Kidney (tissue), 14 donors: ENCODE results near the gene ESYT2. TPM values are rescaled to one million over a fixed set of nuclear protein-coding genes. Genes with fewer than 3 reads are reported as not detected.
A peak's percentile ranks its signal among the peaks of the same experiment; 100 is the strongest.

Experiments used
- DNase-seq, 5 donors: peaks; one replicate each; pipeline ENCODE4 v3.0.0-alpha.2; 2013 to 2020
- FAIRE-seq: peaks from 2 replicates; lab custom pipeline; 2012; peaks lifted over from hg19 to GRCh38; lab: Jason Lieb, UNC
- H3K27ac ChIP-seq, 2 donors: one replicate each; pipeline ENCODE4 v1.7.0; 2013; ENCODE audit warnings: low read depth in 2 of 2, low read length in 2 of 2, inconsistent platforms in 1 of 2
- H3K27me3 ChIP-seq: one replicate; pipeline ENCODE4 v1.7.1; 2013; ENCODE audit warnings: low read length, inconsistent platforms; ENCODE audit not compliant: control insufficient read depth, insufficient read depth
- H3K36me3 ChIP-seq, 3 donors: one replicate each; pipeline versions ENCODE4 v1.7.0 to v1.7.1; 2013; ENCODE audit warnings: low read length in 3 of 3, control low read depth in 1 of 3, inconsistent platforms in 1 of 3; ENCODE audit not compliant: insufficient read depth in 3 of 3, control insufficient read depth in 2 of 3
- H3K4me1 ChIP-seq, 3 donors: one replicate each; pipeline versions ENCODE4 v1.7.0 to v1.7.1; 2013; ENCODE audit warnings: low read length in 3 of 3, inconsistent platforms in 1 of 3, low read depth in 1 of 3; ENCODE audit not compliant: control insufficient read depth in 2 of 3, insufficient read depth in 2 of 3
- H3K4me3 ChIP-seq, 3 donors: one replicate each; pipeline versions ENCODE4 v1.7.0 to v1.8.1; 2013; ENCODE audit warnings: low read length in 3 of 3, control low read depth in 1 of 3, inconsistent platforms in 1 of 3
- H3K9ac ChIP-seq, 3 donors: one replicate each; pipeline versions ENCODE4 v1.7.0 to v1.7.1; 2013; ENCODE audit warnings: low read length in 3 of 3, control low read depth in 1 of 3, inconsistent platforms in 1 of 3
- H3K9me3 ChIP-seq, 3 donors: one replicate each; pipeline versions ENCODE4 v1.7.0 to v1.7.1; 2013; ENCODE audit warnings: low read length in 3 of 3, control low read depth in 1 of 3, inconsistent platforms in 1 of 3; ENCODE audit not compliant: control insufficient read depth in 2 of 3, insufficient read depth in 1 of 3
- CTCF ChIP-seq: IDR thresholded peaks from 3 replicates; pipeline ENCODE4 v1.5.1; 2012; ENCODE audit warnings: mild to moderate bottlenecking, moderate library complexity, borderline replicate concordance; ENCODE audit not compliant: insufficient read depth; ENCODE audit errors: extremely low read depth
- intact Hi-C: fragments of 100-400 bp; cut with DNase I; formaldehyde crosslinking; loops from one replicate; pipeline ENCODE4 v1.11.1; 2022
- polyA plus RNA-seq: library from polyadenylated mRNA; stranded (reverse); fragments of 350-450 nt; fragmentation: Illumina TruSeq; extraction: RNeasy Lipid Tissue Mini Kit (QIAGEN cat#74804); gene quantifications from one replicate; pipeline ENCODE4 v1.2.3, GENCODE V29; 2014; ENCODE audit warnings: low read depth, low replicate concordance; ENCODE audit not compliant: insufficient read depth
- total RNA-seq: library from RNA; stranded (reverse); fragmentation: NEBNext Ultra II Directional; extraction: Animal tissue kit (Norgen Biotek cat#: 25700); gene quantifications from one replicate; pipeline ENCODE4 v1.2.1, GENCODE V29; 2021
- donor health status: control.
- donor health status: control.
- donor health status: control.
- donor health status: control.
- donor health status: control.
- donor health status: DM: yes; HTN: yes; CAD: no.
- donor health status: Normal renal cell carcinoma (clear cell type).

Gene ESYT2
- total and polyA plus RNA-seq, 2 donors from 2014 or later, result 19.4 to 95.8 TPM

- no peak for TF ChIP-seq CTCF
- intact Hi-C loops, result no loop called here
- H3K27me3 ChIP-seq, result no peaks in the 10 kb centered on the region
- no peaks in the 10 kb centered on the region for H3K36me3 ChIP-seq
- H3K4me3 ChIP-seq, result peak overlapping the region in 1 of 3 donors; percentile 28
- no peak overlapping the region for H3K27ac ChIP-seq
- H3K4me1 ChIP-seq, result no peaks in the 10 kb centered on the region
- H3K9ac ChIP-seq, result no peak overlapping the region
- H3K9me3 ChIP-seq, result no peaks in the 10 kb centered on the region
- FAIRE-seq (no peak), DNase-seq (no peak)
These were observed 18.1 kb upstream of the ESYT2 start for GRCh38 chr7:158847451-158847866.

GRCh38 chr7:158846304-158846703, 17.0 kb upstream of the ESYT2 start:
- Histone ChIP-seq H3K9ac (no peak overlapping the region), H3K36me3 (no peaks in the 10 kb centered on the region), H3K27ac (no peak overlapping the region), H3K9me3 (no peaks in the 10 kb centered on the region), H3K27me3 (no peaks in the 10 kb centered on the region), H3K4me3 (no peak overlapping the region), H3K4me1 (no peaks in the 10 kb centered on the region)
- no peak for TF ChIP-seq CTCF
- FAIRE-seq, result peak; percentile 80
- intact Hi-C loops, result no loop called here
- no peak for DNase-seq

- Histone ChIP-seq H3K36me3 (no peaks in the 10 kb centered on the region), H3K9me3 (no peaks in the 10 kb centered on the region), H3K27me3 (no peaks in the 10 kb centered on the region), H3K4me1 (no peaks in the 10 kb centered on the region), H3K4me3 (no peak overlapping the region), H3K9ac (no peak overlapping the region), H3K27ac (no peak overlapping the region)
- FAIRE-seq (no peak), DNase-seq (peak in 3 of 5 donors; percentile 19 to 59 (median 52))
- intact Hi-C loops, result no loop called here
- no peak for TF ChIP-seq CTCF
These were observed 14.5 kb upstream of the ESYT2 start for GRCh38 chr7:158843771-158844170.

GRCh38 chr7:158842486-158842885, 13.2 kb upstream of the ESYT2 start:
- intact Hi-C loops, result no loop called here
- no peak overlapping the region for H3K4me3 ChIP-seq
- H3K4me1 ChIP-seq, result no peaks in the 10 kb centered on the region
- H3K27ac ChIP-seq, result no peak overlapping the region
- no peak overlapping the region for H3K9ac ChIP-seq
- no peaks in the 10 kb centered on the region for H3K27me3 ChIP-seq
- H3K36me3 ChIP-seq, result no peaks in the 10 kb centered on the region
- H3K9me3 ChIP-seq, result no peaks in the 10 kb centered on the region
- no peak for FAIRE-seq
- DNase-seq, result no peak
- TF ChIP-seq CTCF, result no peak
